WTC11 (cell line): ENCODE measurements around the gene EYS. TPM values are rescaled to one million over a fixed set of nuclear protein-coding genes. Genes with fewer than 3 reads are reported as not detected.

Source experiments
- ATAC-seq: fragments of 200-7000 bp; cut with Tn5 transposase; 2 replicates; pipeline ENCODE4 v1.10.0; 2021; ENCODE audit warnings: mild to moderate bottlenecking, moderate library complexity
- CTCF ChIA-PET: fragments of 300-600 bp; sonication (Branson Sonifier 250); formaldehyde crosslinking; loops from one replicate; lab custom pipeline; 2021; ENCODE audit warnings: antibody characterized with exemption; lab: Charles Lee
- POLR2A ChIA-PET: fragments of 350-600 bp; sonication (Branson Sonifier 250); formaldehyde crosslinking; loops from one replicate; lab custom pipeline; 2021; ENCODE audit warnings: antibody characterized with exemption; lab: Charles Lee
- DNase-seq: peaks from one replicate; pipeline ENCODE4 v3.0.0; 2021; ENCODE audit warnings: low spot score
- H3K27ac Mint-ChIP-seq: 2 replicates; pipeline ENCODE4 v1.8.0; 2021; ENCODE audit warnings: mixed read lengths
- H3K27me3 Mint-ChIP-seq: 2 replicates; pipeline ENCODE4 v1.8.0; 2021; ENCODE audit warnings: low read depth, mild to moderate bottlenecking, moderate library complexity, mixed read lengths
- H3K36me3 Mint-ChIP-seq: 2 replicates; pipeline ENCODE4 v1.8.0; 2021; ENCODE audit warnings: mixed read lengths
- H3K4me1 Mint-ChIP-seq: 2 replicates; pipeline ENCODE4 v1.8.0; 2022; ENCODE audit warnings: mixed read lengths
- H3K4me3 Mint-ChIP-seq: 2 replicates; pipeline ENCODE4 v1.8.0; 2021; ENCODE audit warnings: mild to moderate bottlenecking, moderate library complexity, mixed read lengths
- H3K9me3 Mint-ChIP-seq: 2 replicates; pipeline ENCODE4 v1.8.0; 2021; ENCODE audit warnings: mixed read lengths
- AR ChIP-seq: fragments of 250-450 bp; sonication (Bioruptor Pico); IDR thresholded peaks from 2 replicates; pipeline ENCODE4 v1.9.0; 2021; ENCODE audit warnings: mild to moderate bottlenecking
- ATF6 ChIP-seq: sonication (generic); formaldehyde crosslinking; IDR thresholded peaks from 2 replicates; pipeline ENCODE4 v1.8.1; 2023; ENCODE audit warnings: mild to moderate bottlenecking, missing genetic modification reagents
- CREB1 ChIP-seq: sonication (generic); formaldehyde crosslinking; IDR thresholded peaks from 2 replicates; pipeline ENCODE4 v1.8.0; 2023; ENCODE audit warnings: mild to moderate bottlenecking, missing genetic modification reagents
- E2F5 ChIP-seq: sonication (generic); formaldehyde crosslinking; IDR thresholded peaks from 2 replicates; pipeline ENCODE4 v1.8.1; 2022; ENCODE audit warnings: mild to moderate bottlenecking, moderate library complexity, missing genetic modification reagents
- FOXJ3 ChIP-seq: sonication (generic); formaldehyde crosslinking; IDR thresholded peaks from 2 replicates; pipeline ENCODE4 v1.9.0; 2021; ENCODE audit warnings: missing genetic modification reagents, mild to moderate bottlenecking, borderline replicate concordance
- GTF2I ChIP-seq: fragments of 250-450 bp; sonication (Bioruptor Pico); conservative IDR thresholded peaks from 2 replicates; pipeline ENCODE4 v1.4.0; 2021; ENCODE audit warnings: mild to moderate bottlenecking
- HMGA2 ChIP-seq: fragments of 250-450 bp; sonication (Bioruptor Pico); IDR thresholded peaks from 2 replicates; pipeline ENCODE4 v1.4.0; 2021; ENCODE audit warnings: mild to moderate bottlenecking, moderate library complexity
- IRF1 ChIP-seq: sonication (generic); formaldehyde crosslinking; IDR thresholded peaks from 2 replicates; pipeline ENCODE4 v1.8.0; 2023; ENCODE audit warnings: missing genetic modification reagents
- JAZF1 ChIP-seq: fragments of 250-450 bp; sonication (Bioruptor Pico); IDR thresholded peaks from 2 replicates; pipeline ENCODE4 v1.9.0; 2021; ENCODE audit warnings: moderate library complexity, mild to moderate bottlenecking, inconsistent platforms
- MAX ChIP-seq: sonication (generic); formaldehyde crosslinking; IDR thresholded peaks from 2 replicates; pipeline ENCODE4 v1.8.0; 2022; ENCODE audit warnings: mild to moderate bottlenecking, missing genetic modification reagents
- MYBL2 ChIP-seq: sonication (generic); formaldehyde crosslinking; IDR thresholded peaks from 2 replicates; pipeline ENCODE4 v1.8.1; 2023; ENCODE audit warnings: mild to moderate bottlenecking, moderate library complexity, missing genetic modification reagents
- NFYB ChIP-seq: sonication (generic); formaldehyde crosslinking; conservative IDR thresholded peaks from 2 replicates; pipeline ENCODE4 v1.8.0; 2022; ENCODE audit warnings: low read depth, missing genetic modification reagents
- OVOL2 ChIP-seq: fragments of 250-450 bp; sonication (Bioruptor Pico); IDR thresholded peaks from 2 replicates; pipeline ENCODE4 v1.9.0; 2021; ENCODE audit warnings: mild to moderate bottlenecking, borderline replicate concordance
- STAT6 ChIP-seq: sonication (generic); formaldehyde crosslinking; conservative IDR thresholded peaks from 2 replicates; pipeline ENCODE4 v1.8.1; 2023; ENCODE audit warnings: mild to moderate bottlenecking, low read depth, missing genetic modification reagents, moderate library complexity
- ZNF121 ChIP-seq: sonication (generic); formaldehyde crosslinking; IDR thresholded peaks from 2 replicates; pipeline ENCODE4 v1.8.0; 2023; ENCODE audit warnings: missing genetic modification reagents
- ZNF532 ChIP-seq: fragments of 250-450 bp; sonication (Bioruptor Pico); IDR thresholded peaks from 2 replicates; pipeline ENCODE4 v1.9.0; 2021; ENCODE audit warnings: mild to moderate bottlenecking, borderline replicate concordance
- total RNA-seq: library from RNA; stranded (reverse); gene quantifications from 3 replicates; pipeline ENCODE4 v1.2.3, GENCODE V29; 2021
- TF ChIP-seq, protein P1 (sequence below): sonication (generic); formaldehyde crosslinking; IDR thresholded peaks from 2 replicates; pipeline ENCODE4 v1.8.0; 2022; ENCODE audit warnings: mild to moderate bottlenecking, missing genetic modification reagents
- TF ChIP-seq, protein P2 (sequence below): sonication (generic); formaldehyde crosslinking; conservative IDR thresholded peaks from 2 replicates; pipeline ENCODE4 v1.8.1; 2022; ENCODE audit warnings: mild to moderate bottlenecking, missing genetic modification reagents
- TF ChIP-seq, protein P3 (sequence below): fragments of 250-450 bp; sonication (Bioruptor Pico); IDR thresholded peaks from 2 replicates; pipeline ENCODE4 v1.8.0; 2021; ENCODE audit warnings: mild to moderate bottlenecking
- TF ChIP-seq, protein P4 (sequence below): fragments of 250-450 bp; sonication (Bioruptor Pico); IDR thresholded peaks from 2 replicates; pipeline ENCODE4 v1.9.0; 2021; ENCODE audit warnings: mild to moderate bottlenecking

Gene EYS
- total RNA-seq, 1 experiment from 2014 or later, result not detected

GRCh38 chr6:63985223-63985622 lies 1721.8 kb downstream of the EYS start (continued):
- no peak for TF ChIP-seq ZNF532 (CRISPR knock-in tag)
- no peak for TF ChIP-seq HMGA2
- TF ChIP-seq, protein P1, sequence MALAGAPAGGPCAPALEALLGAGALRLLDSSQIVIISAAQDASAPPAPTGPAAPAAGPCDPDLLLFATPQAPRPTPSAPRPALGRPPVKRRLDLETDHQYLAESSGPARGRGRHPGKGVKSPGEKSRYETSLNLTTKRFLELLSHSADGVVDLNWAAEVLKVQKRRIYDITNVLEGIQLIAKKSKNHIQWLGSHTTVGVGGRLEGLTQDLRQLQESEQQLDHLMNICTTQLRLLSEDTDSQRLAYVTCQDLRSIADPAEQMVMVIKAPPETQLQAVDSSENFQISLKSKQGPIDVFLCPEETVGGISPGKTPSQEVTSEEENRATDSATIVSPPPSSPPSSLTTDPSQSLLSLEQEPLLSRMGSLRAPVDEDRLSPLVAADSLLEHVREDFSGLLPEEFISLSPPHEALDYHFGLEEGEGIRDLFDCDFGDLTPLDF (CRISPR knock-in tag), result no peak
- no peak for TF ChIP-seq OVOL2 (CRISPR knock-in tag)
- TF ChIP-seq, protein P2, sequence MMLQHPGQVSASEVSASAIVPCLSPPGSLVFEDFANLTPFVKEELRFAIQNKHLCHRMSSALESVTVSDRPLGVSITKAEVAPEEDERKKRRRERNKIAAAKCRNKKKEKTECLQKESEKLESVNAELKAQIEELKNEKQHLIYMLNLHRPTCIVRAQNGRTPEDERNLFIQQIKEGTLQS, result no peak
- no peak for TF ChIP-seq MAX
- TF ChIP-seq, protein P3, sequence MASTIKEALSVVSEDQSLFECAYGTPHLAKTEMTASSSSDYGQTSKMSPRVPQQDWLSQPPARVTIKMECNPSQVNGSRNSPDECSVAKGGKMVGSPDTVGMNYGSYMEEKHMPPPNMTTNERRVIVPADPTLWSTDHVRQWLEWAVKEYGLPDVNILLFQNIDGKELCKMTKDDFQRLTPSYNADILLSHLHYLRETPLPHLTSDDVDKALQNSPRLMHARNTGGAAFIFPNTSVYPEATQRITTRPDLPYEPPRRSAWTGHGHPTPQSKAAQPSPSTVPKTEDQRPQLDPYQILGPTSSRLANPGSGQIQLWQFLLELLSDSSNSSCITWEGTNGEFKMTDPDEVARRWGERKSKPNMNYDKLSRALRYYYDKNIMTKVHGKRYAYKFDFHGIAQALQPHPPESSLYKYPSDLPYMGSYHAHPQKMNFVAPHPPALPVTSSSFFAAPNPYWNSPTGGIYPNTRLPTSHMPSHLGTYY (CRISPR knock-in tag), result no peak
- no peak for TF ChIP-seq CREB1 (CRISPR knock-in tag)
- TF ChIP-seq, protein P4, sequence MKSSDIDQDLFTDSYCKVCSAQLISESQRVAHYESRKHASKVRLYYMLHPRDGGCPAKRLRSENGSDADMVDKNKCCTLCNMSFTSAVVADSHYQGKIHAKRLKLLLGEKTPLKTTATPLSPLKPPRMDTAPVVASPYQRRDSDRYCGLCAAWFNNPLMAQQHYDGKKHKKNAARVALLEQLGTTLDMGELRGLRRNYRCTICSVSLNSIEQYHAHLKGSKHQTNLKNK (CRISPR knock-in tag), result no peak

DNA sequence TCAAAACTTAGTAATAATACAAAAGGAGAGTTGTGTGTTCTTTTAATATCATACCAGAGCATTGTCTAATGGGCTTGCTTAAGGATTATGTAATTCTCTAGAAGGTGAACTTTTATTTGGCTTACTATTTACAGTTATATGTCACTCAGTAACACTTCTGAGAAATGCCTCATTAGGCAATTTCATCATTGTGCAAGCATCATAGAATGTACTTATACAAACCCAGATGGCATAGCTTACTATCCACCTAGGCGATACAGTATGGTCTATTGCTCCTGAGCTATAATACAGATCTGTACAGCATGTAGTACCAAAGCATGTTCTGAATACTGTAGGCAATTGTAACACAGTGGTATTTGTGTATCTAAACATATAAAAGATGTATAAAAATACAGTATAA lies 1731.3 kb downstream of the EYS start:
- Mint-ChIP-seq H3K4me3 (no peak overlapping the region), H3K27ac (no peak overlapping the region), H3K36me3 (no peaks in the 10 kb centered on the region), H3K9me3 (peaks cover 10% of the 10 kb centered on the region), H3K4me1 (no peaks in the 10 kb centered on the region), H3K27me3 (no peaks in the 10 kb centered on the region)
- CTCF ChIA-PET, result no interaction called here
- DNase-seq, result no peak
- POLR2A ChIA-PET, result no interaction called here
- no peak for ATAC-seq
- TF ChIP-seq E2F5 (CRISPR knock-in tag) (no peak), IRF1 (no peak), AR (no peak), MYBL2 (no peak), GTF2I (CRISPR knock-in tag) (no peak), STAT6 (CRISPR knock-in tag) (no peak), ZNF121 (CRISPR knock-in tag) (no peak), NFYB (CRISPR knock-in tag) (no peak), ATF6 (CRISPR knock-in tag) (no peak), JAZF1 (CRISPR knock-in tag) (no peak), FOXJ3 (CRISPR knock-in tag) (no peak)
